Coronary artery (tissue), 2 donors: ENCODE measurements around the gene ZNF277.

Source experiments
- DNase-seq: peaks from one replicate; pipeline ENCODE4 v3.0.0-alpha.2; 2017; ENCODE audit warnings: low spot score
- H3K27ac ChIP-seq, 2 donors: fragments of 200-600 bp; sonication (generic); one replicate each; pipeline ENCODE4 v1.5.1; 2016 to 2019
- H3K4me3 ChIP-seq: fragments of 200-600 bp; sonication (generic); 2 replicates; pipeline ENCODE4 v1.5.1; 2016; ENCODE audit warnings: mild to moderate bottlenecking, moderate library complexity
- TF ChIP-seq, protein P1 (sequence below): fragments of 200-600 bp; sonication (generic); IDR thresholded peaks from one replicate; pipeline ENCODE4 v1.5.1; 2019; ENCODE audit warnings: antibody characterized with exemption

Gene ZNF277

DNA sequence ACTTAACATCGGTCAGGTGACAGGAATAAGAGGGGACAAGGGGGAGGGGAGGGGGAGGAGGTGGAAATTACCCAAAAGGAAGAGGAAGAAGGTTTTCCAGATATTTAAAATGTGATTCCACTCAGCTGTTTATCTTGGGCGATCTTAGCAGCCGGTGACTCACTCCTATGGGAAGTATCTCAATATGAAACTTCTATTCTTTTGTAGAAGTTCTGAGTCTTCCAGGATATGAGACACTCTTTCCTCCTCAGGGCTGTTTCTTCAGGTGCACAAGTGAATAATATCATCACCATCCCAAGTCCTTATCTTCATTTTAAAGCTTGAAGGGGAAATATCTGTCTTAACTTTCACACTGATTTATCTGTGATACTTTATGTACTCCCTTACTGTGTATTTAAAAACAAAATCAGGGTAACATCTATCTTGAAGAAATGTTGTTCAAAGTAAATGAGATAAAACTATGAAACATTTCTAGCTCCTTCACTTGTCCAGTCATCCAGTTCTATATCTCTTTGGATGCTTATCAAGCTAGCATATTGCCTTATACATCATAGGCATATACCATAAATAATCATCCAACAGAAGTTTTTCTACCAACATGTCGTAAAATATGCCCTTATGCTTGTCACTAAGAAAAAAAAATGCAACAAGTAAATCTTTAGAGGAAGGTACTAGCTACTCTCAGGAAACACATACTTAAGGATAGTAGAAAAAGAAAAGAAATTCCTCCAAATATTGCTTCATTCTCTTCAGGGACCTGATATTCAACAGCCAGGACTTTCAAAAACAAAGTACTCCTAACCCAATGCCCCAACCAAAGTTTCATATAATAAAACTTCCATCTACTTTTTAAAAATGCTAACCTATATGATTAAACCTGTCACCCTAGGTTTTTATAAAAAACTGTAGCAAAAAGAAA lies 14.0 kb upstream of the ZNF277 start:
- TF ChIP-seq, protein P1, sequence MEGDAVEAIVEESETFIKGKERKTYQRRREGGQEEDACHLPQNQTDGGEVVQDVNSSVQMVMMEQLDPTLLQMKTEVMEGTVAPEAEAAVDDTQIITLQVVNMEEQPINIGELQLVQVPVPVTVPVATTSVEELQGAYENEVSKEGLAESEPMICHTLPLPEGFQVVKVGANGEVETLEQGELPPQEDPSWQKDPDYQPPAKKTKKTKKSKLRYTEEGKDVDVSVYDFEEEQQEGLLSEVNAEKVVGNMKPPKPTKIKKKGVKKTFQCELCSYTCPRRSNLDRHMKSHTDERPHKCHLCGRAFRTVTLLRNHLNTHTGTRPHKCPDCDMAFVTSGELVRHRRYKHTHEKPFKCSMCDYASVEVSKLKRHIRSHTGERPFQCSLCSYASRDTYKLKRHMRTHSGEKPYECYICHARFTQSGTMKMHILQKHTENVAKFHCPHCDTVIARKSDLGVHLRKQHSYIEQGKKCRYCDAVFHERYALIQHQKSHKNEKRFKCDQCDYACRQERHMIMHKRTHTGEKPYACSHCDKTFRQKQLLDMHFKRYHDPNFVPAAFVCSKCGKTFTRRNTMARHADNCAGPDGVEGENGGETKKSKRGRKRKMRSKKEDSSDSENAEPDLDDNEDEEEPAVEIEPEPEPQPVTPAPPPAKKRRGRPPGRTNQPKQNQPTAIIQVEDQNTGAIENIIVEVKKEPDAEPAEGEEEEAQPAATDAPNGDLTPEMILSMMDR: no peak
- H3K27ac ChIP-seq: no peak overlapping the region
- no peak overlapping the region for H3K4me3 ChIP-seq
- no peak for DNase-seq

DNA sequence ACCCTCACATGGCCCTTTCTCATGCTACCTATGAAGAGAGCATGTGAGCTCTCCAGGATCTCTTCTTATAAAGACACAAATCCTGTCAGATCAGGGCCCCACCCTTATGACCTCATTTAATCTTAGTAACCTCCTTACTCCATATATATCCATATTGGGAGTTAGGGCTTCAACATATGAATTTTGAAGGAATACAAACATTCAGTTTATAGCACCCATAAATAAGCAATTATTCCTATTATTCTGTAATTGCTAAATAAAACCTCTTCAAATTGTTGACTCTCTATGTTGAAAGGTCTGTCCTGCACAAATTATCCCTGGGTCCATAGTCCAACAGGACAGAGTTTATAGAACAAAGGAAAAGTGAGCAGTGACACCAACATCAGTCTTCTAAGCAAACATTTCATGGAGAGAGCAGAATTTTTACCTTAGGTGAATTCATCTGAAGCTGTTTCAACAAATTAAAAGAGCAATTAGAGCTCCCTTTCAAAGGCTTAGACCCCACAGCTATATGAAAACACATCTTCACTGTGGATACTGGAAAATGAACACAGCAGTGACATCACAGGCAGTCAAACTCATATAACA lies 12.5 kb upstream of the ZNF277 start:
- no peak for DNase-seq
- TF ChIP-seq, protein P1: no peak
- Histone ChIP-seq H3K4me3 (no peak overlapping the region), H3K27ac (no peak overlapping the region)

DNA sequence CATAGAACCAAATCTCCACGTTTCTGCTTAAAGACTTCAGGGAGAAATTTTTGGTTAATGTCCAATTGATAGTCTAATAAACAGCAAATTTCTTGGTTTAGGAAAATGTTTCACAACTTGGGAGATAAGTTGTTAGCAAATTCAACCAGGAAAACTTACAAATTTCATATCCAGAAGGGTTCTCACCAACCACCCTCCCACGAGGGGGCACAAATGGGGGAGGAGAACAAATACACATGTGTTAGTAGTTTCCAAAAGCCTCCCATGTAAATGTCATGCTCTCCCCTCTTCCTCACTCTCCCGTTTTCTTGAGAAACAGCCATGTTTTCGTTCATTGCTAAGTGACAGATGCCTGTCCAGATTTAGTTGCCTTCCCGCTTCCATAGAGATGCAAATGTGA lies 10.8 kb upstream of the ZNF277 start:
- TF ChIP-seq, protein P1: no peak
- DNase-seq: no peak
- H3K4me3 ChIP-seq: no peak overlapping the region
- H3K27ac ChIP-seq: no peak overlapping the region

DNA sequence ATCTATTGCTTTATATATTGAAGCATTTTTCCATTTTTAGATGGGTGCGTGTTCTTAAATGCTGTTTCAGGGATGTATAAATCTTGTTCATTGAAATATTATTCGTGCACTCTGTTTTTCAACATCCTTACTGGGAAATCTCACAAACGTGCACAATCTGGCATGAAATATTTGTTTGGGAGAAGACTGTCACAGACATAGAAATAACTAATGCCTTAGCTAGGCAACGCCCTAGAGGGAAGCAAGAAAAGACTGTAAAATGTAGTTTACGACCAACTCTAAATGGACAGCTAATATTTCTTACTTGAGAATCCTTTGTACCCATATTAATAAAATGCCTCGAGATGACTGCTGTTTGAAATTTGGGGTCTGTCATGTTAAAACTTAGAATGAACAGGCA lies 9.2 kb upstream of the ZNF277 start:
- DNase-seq: no peak
- Histone ChIP-seq H3K27ac (no peak overlapping the region), H3K4me3 (no peak overlapping the region)
- TF ChIP-seq, protein P1: no peak

DNA sequence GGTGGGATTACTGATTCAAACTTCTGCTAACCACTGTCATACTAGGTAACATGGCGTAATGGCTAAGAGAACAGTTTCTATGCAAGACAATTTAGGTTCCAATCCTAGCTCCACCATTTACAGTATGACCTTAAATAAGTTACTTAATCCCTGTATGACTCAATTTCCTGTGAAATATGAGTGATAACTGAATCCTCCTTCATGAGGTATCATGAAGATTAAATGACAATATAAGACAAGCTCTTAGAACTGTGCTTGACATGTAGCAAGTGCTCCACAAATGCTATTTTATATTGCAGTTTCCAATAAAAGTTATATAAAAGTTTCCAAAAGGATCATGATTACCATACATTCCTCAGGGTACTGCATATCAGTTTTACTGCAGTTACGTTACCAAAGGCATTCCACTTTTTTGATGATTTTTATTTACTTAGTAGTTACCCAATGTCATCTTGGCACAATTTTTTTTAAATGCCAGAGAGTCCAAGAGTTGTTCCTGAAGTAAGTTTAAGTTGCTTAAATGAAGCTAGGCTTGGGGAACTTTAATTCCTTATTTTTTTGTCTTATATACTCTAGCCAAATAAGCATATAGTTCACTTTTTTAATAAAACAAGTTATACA lies 7.3 kb upstream of the ZNF277 start:
- H3K4me3 ChIP-seq: no peak overlapping the region
- TF ChIP-seq, protein P1: no peak
- DNase-seq: no peak
- H3K27ac ChIP-seq: no peak overlapping the region

DNA sequence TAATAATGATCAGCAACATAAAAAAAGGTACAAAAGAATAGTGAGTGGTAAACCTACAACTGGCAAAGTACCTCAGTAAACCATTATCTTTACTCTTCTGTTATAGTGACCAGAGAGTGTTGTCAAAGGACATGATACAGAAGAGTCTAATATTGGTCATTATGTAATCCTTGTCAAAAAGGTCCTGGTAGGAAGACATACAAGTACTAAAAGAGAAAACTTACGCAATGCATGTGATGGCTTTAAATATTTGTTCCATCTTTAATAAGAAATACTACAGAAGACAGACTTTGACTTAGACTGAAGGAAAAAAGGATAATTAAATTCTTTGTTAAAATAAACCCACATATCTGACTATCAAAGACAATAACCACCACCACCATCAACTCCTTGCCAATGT lies 6.8 kb upstream of the ZNF277 start:
- no peak for DNase-seq
- TF ChIP-seq, protein P1: no peak
- Histone ChIP-seq H3K27ac (no peak overlapping the region), H3K4me3 (no peak overlapping the region)
